Subcutaneous abdominal adipose tissue (tissue), 5 donors: ENCODE results near the gene FERMT2.
A peak's percentile ranks its signal among the peaks of the same experiment; 100 is the strongest.

ENCODE experiments used
- H3K27ac ChIP-seq: one replicate; pipeline ENCODE4 v1.7.0; 2013; ENCODE audit warnings: low read depth, mild to moderate bottlenecking, inconsistent platforms, low read length, moderate library complexity
- H3K27me3 ChIP-seq, 5 donors: one replicate each; pipeline ENCODE4 v1.7.0; 2013; ENCODE audit warnings: low read length in 5 of 5, inconsistent platforms in 1 of 5; ENCODE audit not compliant: control insufficient read depth in 5 of 5, insufficient read depth in 4 of 5
- H3K36me3 ChIP-seq, 5 donors: one replicate each; pipeline ENCODE4 v1.7.0; 2013; ENCODE audit warnings: low read length in 5 of 5; ENCODE audit not compliant: control insufficient read depth in 5 of 5, insufficient read depth in 5 of 5
- H3K4me1 ChIP-seq, 5 donors: one replicate each; pipeline ENCODE4 v1.7.0; 2013; ENCODE audit warnings: low read length in 5 of 5, mild to moderate bottlenecking in 3 of 5, moderate library complexity in 1 of 5; ENCODE audit not compliant: control insufficient read depth in 5 of 5, insufficient read depth in 5 of 5
- H3K4me3 ChIP-seq, 5 donors: one replicate each; pipeline ENCODE4 v1.7.0; 2013; ENCODE audit warnings: low read length in 5 of 5, low read depth in 1 of 5
- H3K9ac ChIP-seq, 5 donors: one replicate each; pipeline ENCODE4 v1.7.0; 2013; ENCODE audit warnings: low read length in 5 of 5, mild to moderate bottlenecking in 4 of 5, moderate library complexity in 3 of 5
- H3K9me3 ChIP-seq, 5 donors: one replicate each; pipeline ENCODE4 v1.7.0; 2013; ENCODE audit warnings: low read length in 5 of 5; ENCODE audit not compliant: control insufficient read depth in 5 of 5
- donor health status: healthy.
- donor health status: healthy.
- donor health status: healthy.
- donor health status: healthy.
- donor health status: healthy.

Gene FERMT2

DNA sequence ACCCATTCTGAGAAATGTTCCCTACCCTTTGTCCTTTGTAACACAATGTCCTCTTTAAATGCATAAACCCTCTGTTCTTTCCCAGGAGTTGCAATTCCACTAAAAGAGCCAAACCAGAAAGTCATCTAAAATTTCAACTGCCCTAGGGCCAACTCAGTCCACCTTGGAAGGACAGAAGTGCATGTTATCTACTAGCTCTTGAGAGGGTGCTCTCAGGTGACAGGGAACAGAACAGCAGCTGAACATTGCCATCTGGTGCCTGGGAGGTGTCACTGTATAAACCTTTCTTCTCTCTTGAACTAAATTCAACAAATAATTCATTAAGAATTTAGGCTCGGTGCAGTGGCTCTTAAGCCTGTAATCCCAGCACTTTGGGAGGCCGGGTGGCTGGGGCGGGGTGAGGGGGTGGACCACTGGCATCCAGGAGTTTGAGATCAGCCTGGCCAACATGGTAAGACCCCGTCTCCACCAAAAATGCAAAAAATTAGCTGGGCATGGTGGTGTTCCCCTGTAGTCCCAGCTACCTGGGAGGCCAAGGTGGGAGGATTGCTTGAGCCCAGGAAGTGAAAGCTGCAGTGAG, 10.3 kb upstream of the FERMT2 start:
- Histone ChIP-seq H3K27me3 (no peaks in the 10 kb centered on the region), H3K4me3 (no peak overlapping the region), H3K27ac (peak overlapping the region; percentile 66), H3K36me3 (no peaks in the 10 kb centered on the region), H3K9ac (no peak overlapping the region), H3K9me3 (no peaks in the 10 kb centered on the region), H3K4me1 (peaks cover 0 to 15% (median 9%) of the 10 kb centered on the region in 5 donors)

- Histone ChIP-seq H3K9me3 (no peaks in the 10 kb centered on the region), H3K4me3 (no peak overlapping the region), H3K27me3 (no peaks in the 10 kb centered on the region), H3K27ac (peak overlapping the region; percentile 66), H3K9ac (no peak overlapping the region), H3K4me1 (peaks cover 0 to 15% (median 9%) of the 10 kb centered on the region in 5 donors), H3K36me3 (no peaks in the 10 kb centered on the region)
Measured at GRCh38 chr14:52960627-52961026, 9.8 kb upstream of the FERMT2 start.

DNA sequence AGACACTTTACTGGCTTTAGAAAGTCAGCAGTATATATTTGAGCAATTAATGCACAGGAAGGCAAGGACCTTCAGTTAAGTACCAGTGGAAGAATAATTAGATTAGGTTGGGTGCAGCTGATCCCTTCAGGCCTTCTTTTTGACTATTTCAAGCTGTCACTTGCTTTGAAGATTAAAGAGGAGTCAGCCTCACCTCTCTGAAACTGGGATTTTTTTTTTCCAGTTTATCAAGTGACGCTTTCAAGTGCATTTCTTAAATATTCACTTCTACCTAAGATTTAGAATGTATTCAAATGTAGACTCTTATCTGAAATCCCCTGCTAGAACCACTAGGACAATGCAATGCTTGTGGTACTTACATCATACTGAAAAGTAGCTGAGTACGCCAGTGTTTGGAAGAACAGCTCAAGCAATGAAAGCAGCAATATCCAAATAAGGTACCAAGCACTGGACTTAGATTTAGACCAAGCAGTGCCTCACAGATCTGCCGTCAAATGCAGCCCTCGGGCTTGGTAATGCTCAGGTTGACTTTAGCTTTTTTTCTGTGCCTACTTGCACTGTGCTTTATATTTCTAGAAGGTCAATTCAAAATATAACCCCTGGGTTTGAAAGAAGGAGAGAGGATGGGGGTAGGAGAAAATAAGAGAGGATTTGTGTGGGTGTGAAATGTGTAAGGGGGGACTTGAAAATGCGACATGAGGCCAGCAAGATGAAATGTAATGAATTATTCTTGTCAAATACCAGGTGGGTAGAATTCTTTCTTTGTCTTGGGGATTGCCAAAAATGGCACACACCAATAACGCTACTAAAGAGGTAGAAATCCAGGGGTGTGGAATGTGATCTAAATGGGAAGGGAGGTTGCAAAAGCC, 3.7 kb upstream of the FERMT2 start:
- no peaks in the 10 kb centered on the region for H3K36me3 ChIP-seq
- no peaks in the 10 kb centered on the region for H3K9me3 ChIP-seq
- no peak overlapping the region for H3K27ac ChIP-seq
- H3K9ac ChIP-seq, result no peak overlapping the region
- peaks cover 0 to 22% (median 13%) of the 10 kb centered on the region in 5 donors for H3K4me1 ChIP-seq
- no peak overlapping the region for H3K4me3 ChIP-seq
- no peaks in the 10 kb centered on the region for H3K27me3 ChIP-seq

DNA sequence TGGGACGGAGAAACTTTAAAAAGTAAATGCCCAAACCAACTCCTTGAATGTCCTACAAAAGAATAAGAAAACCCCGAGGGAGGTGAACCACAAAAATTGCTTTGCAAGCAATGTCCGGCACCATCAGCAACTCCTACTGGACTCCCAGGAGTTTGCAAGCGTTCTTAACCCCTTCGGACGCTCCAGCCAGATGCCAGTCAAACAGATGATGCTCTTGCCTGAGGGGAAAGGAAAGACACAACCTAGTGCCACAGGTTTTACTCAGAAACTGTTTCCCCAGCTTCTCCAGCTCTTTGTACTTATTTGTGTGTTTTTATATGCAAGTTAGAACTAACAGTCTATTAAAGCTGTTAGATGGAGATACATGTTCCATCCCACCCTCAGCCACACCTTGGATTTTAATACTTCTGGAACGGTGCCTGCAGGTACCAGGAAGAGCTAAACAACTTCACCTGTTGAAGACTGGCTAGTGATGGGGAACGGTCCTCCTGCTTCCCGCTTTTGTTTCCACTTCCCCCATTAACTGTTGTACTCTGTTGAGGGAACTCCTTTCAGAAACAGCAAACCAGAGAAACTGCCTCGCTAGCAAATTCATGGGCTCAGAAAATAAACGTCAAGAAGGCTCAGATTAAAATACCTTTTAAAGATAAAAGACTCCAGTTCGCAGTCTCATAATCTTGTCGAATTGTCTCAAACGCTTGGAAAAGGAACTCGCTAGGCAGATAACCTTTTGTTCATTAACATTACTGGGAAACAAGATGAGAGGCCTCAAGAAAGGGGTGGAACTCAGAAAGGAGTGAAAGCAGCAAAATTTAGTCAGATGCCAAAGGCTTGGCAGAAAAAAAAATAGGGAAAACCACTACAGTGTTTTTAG, 1.1 kb upstream of the FERMT2 start:
- Histone ChIP-seq H3K27ac (peak overlapping the region; percentile 98), H3K36me3 (peaks cover 0 to 8% (median 2%) of the 10 kb centered on the region in 5 donors), H3K9ac (peak overlapping the region; percentile 73 to 91 (median 82)), H3K27me3 (no peaks in the 10 kb centered on the region), H3K4me3 (peak overlapping the region; percentile 72 to 79 (median 78)), H3K4me1 (peaks cover 3 to 48% (median 37%) of the 10 kb centered on the region in 5 donors), H3K9me3 (no peaks in the 10 kb centered on the region)

- Histone ChIP-seq H3K27ac (peak overlapping the region; percentile 81), H3K4me1 (peaks cover 3 to 52% (median 42%) of the 10 kb centered on the region in 5 donors), H3K4me3 (peak overlapping the region; percentile 94 to 99 (median 96)), H3K9ac (peak overlapping the region; percentile 64 to 97 (median 87)), H3K36me3 (peaks cover 0 to 14% (median 8%) of the 10 kb centered on the region in 5 donors), H3K27me3 (no peaks in the 10 kb centered on the region), H3K9me3 (no peaks in the 10 kb centered on the region)
Measured at GRCh38 chr14:52950410-52950897, 396 bp downstream of the FERMT2 start.

- Histone ChIP-seq H3K9me3 (no peaks in the 10 kb centered on the region), H3K36me3 (peaks cover 0 to 15% (median 8%) of the 10 kb centered on the region in 5 donors), H3K9ac (peak overlapping the region; percentile 64 to 97 (median 87)), H3K4me3 (peak overlapping the region; percentile 94 to 99 (median 96)), H3K27me3 (no peaks in the 10 kb centered on the region), H3K4me1 (peaks cover 3 to 56% (median 45%) of the 10 kb centered on the region in 5 donors), H3K27ac (peak overlapping the region; percentile 81)
Measured at GRCh38 chr14:52949711-52950409, 990 bp downstream of the FERMT2 start.

DNA sequence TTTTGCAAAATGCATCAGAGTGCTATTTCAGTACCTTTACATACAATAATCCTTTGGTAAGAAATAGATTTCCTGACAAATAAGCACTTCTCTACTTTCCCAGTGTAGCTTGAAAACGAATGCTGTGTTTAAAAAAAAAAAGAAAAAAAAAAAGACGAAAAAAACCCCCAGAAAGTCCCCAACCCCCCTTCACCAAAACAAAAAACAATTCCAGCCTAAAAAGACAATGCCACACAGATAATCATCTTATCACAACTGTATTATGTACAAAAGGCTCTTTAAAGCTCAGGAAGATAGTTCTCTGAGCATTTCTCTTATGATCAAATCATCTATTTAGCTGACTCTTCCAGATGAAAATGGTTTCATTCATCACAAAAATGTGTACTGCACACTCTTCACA, 1.6 kb downstream of the FERMT2 start:
- H3K27me3 ChIP-seq, result no peaks in the 10 kb centered on the region
- H3K9ac ChIP-seq, result peak overlapping the region; percentile 64 to 97 (median 87)
- peak overlapping the region; percentile 81 for H3K27ac ChIP-seq

GRCh38 chr14:52948836-52949235, 2.0 kb downstream of the FERMT2 start:
- Histone ChIP-seq H3K27ac (peak overlapping the region; percentile 81), H3K9me3 (no peaks in the 10 kb centered on the region), H3K4me1 (peaks cover 5 to 66% (median 56%) of the 10 kb centered on the region in 5 donors), H3K27me3 (no peaks in the 10 kb centered on the region), H3K36me3 (peaks cover 0 to 15% (median 8%) of the 10 kb centered on the region in 5 donors), H3K9ac (peak overlapping the region in 4 of 5 donors; percentile 2 to 97 (median 48)), H3K4me3 (peak overlapping the region; percentile 94 to 99 (median 96))

More for the DNA sequence above, 1.6 kb downstream of the FERMT2 start:
- Histone ChIP-seq H3K4me3 (peak overlapping the region; percentile 94 to 99 (median 96)), H3K9me3 (no peaks in the 10 kb centered on the region), H3K4me1 (peaks cover 3 to 61% (median 52%) of the 10 kb centered on the region in 5 donors), H3K36me3 (peaks cover 0 to 15% (median 8%) of the 10 kb centered on the region in 5 donors)

DNA sequence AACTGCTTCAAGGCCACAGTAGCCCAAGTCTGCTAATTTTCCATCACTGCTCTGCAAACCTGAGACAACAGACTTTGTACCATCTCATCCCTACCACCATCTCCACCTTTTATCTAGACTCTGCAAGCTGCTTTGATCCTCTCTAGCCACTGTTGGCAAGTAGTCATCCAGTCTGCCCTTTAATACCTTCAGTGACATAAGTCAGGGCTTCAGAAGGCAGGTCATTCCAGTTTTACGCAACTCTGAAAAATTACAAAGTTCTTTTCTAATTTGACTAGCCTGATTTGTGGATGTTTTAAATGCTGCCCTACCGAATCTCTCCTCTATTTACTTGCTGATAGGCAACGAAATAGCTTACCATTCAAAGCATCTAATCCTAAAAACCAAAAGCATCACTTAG, 2.8 kb downstream of the FERMT2 start:
- peaks cover 5 to 67% (median 60%) of the 10 kb centered on the region in 5 donors for H3K4me1 ChIP-seq
- H3K27ac ChIP-seq, result peak overlapping the region; percentile 81
- peak overlapping the region in 2 of 5 donors; percentile 89 to 97 for H3K9ac ChIP-seq
- no peaks in the 10 kb centered on the region for H3K27me3 ChIP-seq
- H3K36me3 ChIP-seq, result peaks cover 0 to 15% (median 8%) of the 10 kb centered on the region in 5 donors
- H3K9me3 ChIP-seq, result no peaks in the 10 kb centered on the region
- H3K4me3 ChIP-seq, result peak overlapping the region; percentile 17 to 99 (median 96)
